Stomach (tissue), 4 donors: Measurements from ENCODE around the gene SAMM50.

Experiments
- CTCF ChIP-seq, 7 experiments: fragments of 450-650 bp in 4 of 7; fragments of 200-600 bp in 3 of 7; sonication (generic) in 3 of 7; IDR thresholded peaks; one replicate each; pipeline ENCODE4 v1.5.1; 2016 to 2019; ENCODE audit warnings: antibody characterized with exemption in 7 of 7, control low read depth in 2 of 7, mild to moderate bottlenecking in 1 of 7
- POLR2A ChIP-seq, 4 donors: fragments of 450-650 bp; IDR thresholded peaks; one replicate each; pipeline ENCODE4 v1.6.1; 2016; ENCODE audit warnings: antibody characterized with exemption in 4 of 4, control low read depth in 2 of 4, mild to moderate bottlenecking in 1 of 4, moderate library complexity in 1 of 4
- POLR2AphosphoS5 ChIP-seq, 3 donors: sonication (generic); formaldehyde crosslinking; IDR thresholded peaks; one replicate each; pipeline ENCODE4 v1.6.1; 2016; ENCODE audit warnings: antibody characterized with exemption in 3 of 3

DNA sequence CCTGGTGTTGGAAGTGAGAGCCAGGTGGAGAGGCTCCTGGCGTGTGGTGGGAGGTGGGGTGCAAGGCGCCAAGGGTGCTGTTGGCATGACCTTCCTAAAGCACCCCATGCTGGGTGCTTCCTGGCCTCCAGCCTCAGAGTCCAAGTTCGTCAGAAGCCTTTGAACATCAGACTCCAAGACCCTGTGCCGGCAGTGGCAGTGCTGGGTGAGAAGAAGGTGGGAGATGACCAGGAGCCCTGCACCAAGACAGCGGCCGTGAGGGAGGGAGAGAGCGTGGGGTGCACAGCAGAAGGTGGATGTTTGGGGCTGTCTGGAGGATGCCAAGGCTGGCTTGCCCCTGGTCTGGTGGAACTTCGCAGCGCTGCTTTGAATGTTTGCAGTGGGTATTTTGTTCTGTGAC, 39.2 kb downstream of the SAMM50 start:
- TF ChIP-seq POLR2A (IDR thresholded peaks at IDR 0.05) (no peak), POLR2AphosphoS5 (IDR thresholded peaks at IDR 0.05) (no peak), CTCF (IDR thresholded peaks at IDR 0.05) (no peak)
